OCI-LY1 (cell line): ENCODE data around the gene KCNH3.

Source experiments
- CTCF ChIP-seq: fragments of 200-600 bp; sonication (generic), shearing (Covaris generic); IDR thresholded peaks from 2 replicates; pipeline ENCODE4 v1.5.1; 2017; ENCODE audit warnings: mild to moderate bottlenecking, antibody characterized with exemption, low read length, moderate library complexity, mixed read lengths
- EZH2 ChIP-seq: fragments of 200-600 bp; sonication (generic), shearing (Covaris generic); IDR thresholded peaks from 2 replicates; pipeline ENCODE4 v1.8.0; 2017; ENCODE audit warnings: borderline replicate concordance, mixed run types, mild to moderate bottlenecking, antibody characterized with exemption, low read length, moderate library complexity, mixed read lengths

- TF ChIP-seq CTCF (no peak), EZH2 (no peak)
Observed at GRCh38 chr12:49541140-49541861, 2.5 kb downstream of the KCNH3 start.
